Measurements from ENCODE around the gene PANX2. TPM values are rescaled to one million over a fixed set of nuclear protein-coding genes. Genes with fewer than 3 reads are reported as not detected.
A peak's percentile ranks its signal among the peaks of the same experiment; 100 is the strongest.

PANX2 gene
- total RNA-seq, 1 donor from 2014 or later: 1.5 TPM

- TF ChIP-seq CTCF (IDR thresholded peaks at IDR 0.05): no peak
- Mint-ChIP-seq H3K9me3 (ENCODE audit: unreplicated experiment) (no peaks in the 10 kb centered on the region), H3K4me3 (ENCODE audit: unreplicated experiment) (no peak overlapping the region), H3K27me3 (ENCODE audit: unreplicated experiment) (peaks cover 17% of the 10 kb centered on the region), H3K27ac (ENCODE audit: unreplicated experiment) (no peak overlapping the region), H3K4me1 (ENCODE audit: unreplicated experiment) (peaks cover 15% of the 10 kb centered on the region), H3K36me3 (ENCODE audit: unreplicated experiment) (no peaks in the 10 kb centered on the region)
- DNase-seq (ENCODE audit: extremely low spot score, unreplicated experiment): no peak
Measured at GRCh38 chr22:50148166-50148500, 22.4 kb upstream of the PANX2 start.

DNA sequence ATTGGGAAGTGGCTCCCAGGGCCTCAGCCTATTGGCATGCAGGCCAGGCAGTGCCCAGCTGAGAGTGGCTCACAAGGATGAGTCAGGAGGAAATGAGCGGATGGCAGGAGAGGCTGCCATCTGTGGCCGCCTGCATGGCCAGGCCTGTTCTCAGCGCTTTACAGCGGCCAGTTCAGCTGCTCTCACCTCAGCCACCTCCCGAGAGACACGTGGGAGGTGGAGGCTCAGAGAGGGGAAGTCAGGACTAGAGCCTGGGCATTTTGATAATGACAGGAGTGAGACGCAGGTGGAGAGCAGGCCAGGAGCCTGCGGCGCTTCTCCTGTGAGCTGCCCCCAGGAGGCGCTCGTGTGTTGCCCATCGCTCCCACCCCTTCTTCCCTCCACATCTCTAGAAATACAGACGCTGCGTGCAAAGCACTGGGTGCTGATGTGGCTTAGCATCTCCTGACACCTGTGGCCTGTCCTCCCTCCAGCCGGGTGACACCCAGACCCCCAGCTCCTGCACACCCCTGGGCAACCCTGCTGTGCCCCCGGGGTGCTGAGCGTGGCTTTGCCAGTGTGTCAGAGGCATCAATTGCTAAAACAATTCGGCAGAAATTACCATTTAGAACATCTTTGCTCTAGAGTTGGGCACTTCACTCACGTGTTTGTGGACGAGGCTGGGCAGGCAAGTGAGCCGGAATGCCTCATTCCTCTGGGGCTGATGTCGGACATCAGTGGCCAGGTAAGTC lies 21.4 kb upstream of the PANX2 start:
- Mint-ChIP-seq H3K4me1 (ENCODE audit: unreplicated experiment) (peaks cover 14% of the 10 kb centered on the region), H3K27ac (ENCODE audit: unreplicated experiment) (no peak overlapping the region), H3K9me3 (ENCODE audit: unreplicated experiment) (no peaks in the 10 kb centered on the region), H3K4me3 (ENCODE audit: unreplicated experiment) (no peak overlapping the region), H3K27me3 (ENCODE audit: unreplicated experiment) (peaks cover 6% of the 10 kb centered on the region), H3K36me3 (ENCODE audit: unreplicated experiment) (no peaks in the 10 kb centered on the region)
- DNase-seq (ENCODE audit: extremely low spot score, unreplicated experiment): no peak
- TF ChIP-seq CTCF (IDR thresholded peaks at IDR 0.05): peak; percentile 72

GRCh38 chr22:50150161-50151129 lies 20.1 kb upstream of the PANX2 start:
- Mint-ChIP-seq H3K27me3 (ENCODE audit: unreplicated experiment) (peaks cover 4% of the 10 kb centered on the region), H3K36me3 (ENCODE audit: unreplicated experiment) (no peaks in the 10 kb centered on the region), H3K9me3 (ENCODE audit: unreplicated experiment) (no peaks in the 10 kb centered on the region), H3K27ac (ENCODE audit: unreplicated experiment) (no peak overlapping the region), H3K4me1 (ENCODE audit: unreplicated experiment) (peaks cover 12% of the 10 kb centered on the region), H3K4me3 (ENCODE audit: unreplicated experiment) (no peak overlapping the region)
- no peak for TF ChIP-seq CTCF (IDR thresholded peaks at IDR 0.05)
- DNase-seq (ENCODE audit: extremely low spot score, unreplicated experiment): no peak

DNA sequence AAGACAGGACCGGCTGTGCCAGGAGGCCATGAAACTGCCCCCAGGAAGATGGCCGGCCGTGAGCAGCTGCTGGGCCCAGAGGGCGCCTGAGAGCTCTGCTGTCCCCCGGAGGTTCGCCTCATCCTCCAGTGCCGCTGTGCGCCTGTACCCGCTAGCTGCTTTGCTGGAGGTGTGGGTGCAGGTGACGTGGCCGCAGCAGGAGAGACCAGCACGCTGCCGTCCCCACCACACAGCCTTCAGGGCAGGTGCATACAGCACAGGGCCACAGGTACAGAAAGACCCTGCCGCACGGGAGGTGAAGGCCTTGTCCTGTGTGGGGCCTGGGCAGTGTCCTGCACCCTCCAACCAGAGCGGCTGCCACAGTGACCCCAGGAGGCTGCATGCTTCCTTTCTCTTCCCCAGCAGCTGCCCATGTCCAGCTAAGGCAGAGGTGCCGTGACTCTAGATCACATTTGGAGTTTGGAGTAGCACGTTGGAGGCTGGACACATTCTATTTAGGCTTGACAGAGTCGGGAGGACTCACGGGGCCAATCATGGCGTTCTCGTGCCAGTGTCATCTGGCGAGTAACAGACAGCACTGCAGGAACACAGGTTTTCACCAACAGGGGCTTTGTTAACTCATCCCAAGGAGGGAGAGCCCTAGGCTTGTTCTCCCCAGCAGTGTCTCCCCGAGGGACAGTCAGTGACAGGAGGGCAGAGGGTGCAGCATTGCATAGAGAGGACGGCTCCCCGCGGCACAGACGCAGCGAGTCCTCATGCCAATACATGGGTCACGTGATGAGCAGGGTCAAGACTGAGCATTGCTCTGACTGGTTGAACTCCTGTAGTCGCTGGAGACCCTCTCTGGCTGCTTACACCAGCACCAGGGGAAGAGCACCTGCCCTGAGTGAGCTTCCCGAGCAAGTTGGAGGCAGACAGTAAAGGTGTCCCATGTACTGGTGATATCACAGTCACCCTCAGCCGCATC lies 18.7 kb upstream of the PANX2 start:
- no peak for DNase-seq (ENCODE audit: extremely low spot score, unreplicated experiment)
- no peak for TF ChIP-seq CTCF (IDR thresholded peaks at IDR 0.05)
- H3K27ac Mint-ChIP-seq (ENCODE audit: unreplicated experiment): no peak overlapping the region
- no peaks in the 10 kb centered on the region for H3K9me3 Mint-ChIP-seq (ENCODE audit: unreplicated experiment)
- peaks cover 1% of the 10 kb centered on the region for H3K4me1 Mint-ChIP-seq (ENCODE audit: unreplicated experiment)
- H3K36me3 Mint-ChIP-seq (ENCODE audit: unreplicated experiment): no peaks in the 10 kb centered on the region
- H3K4me3 Mint-ChIP-seq (ENCODE audit: unreplicated experiment): no peak overlapping the region
- H3K27me3 Mint-ChIP-seq (ENCODE audit: unreplicated experiment): peaks cover under 1% of the 10 kb centered on the region
